ENCODE results near the gene COL27A1.

The COL27A1 gene

GRCh38 chr9:114119242-114120191 lies 35.8 kb upstream of the COL27A1 start:
- no peaks in the 10 kb centered on the region for H4K20me1 ChIP-seq (ENCODE audit: insufficient read depth, low read length)
- H3K4me1 ChIP-seq (ENCODE audit: insufficient read depth, low read length) = no peaks in the 10 kb centered on the region
- H3K27me3 ChIP-seq (ENCODE audit: insufficient read depth, low read length, poor library complexity) = peaks cover 4% of the 10 kb centered on the region
- TF ChIP-seq CTCF (IDR thresholded peaks at IDR 0.05; ENCODE audit: borderline replicate concordance, extremely low read depth, low read length, poor library complexity, severe bottlenecking) (no peak), EZH2 (IDR thresholded peaks at IDR 0.05; ENCODE audit: borderline replicate concordance, low read depth, low read length, severe bottlenecking) (no peak)
- no peaks in the 10 kb centered on the region for H3K79me2 ChIP-seq (ENCODE audit: insufficient read depth, low read length)
- H3K9me3 ChIP-seq (ENCODE audit: insufficient read depth, low read length, severe bottlenecking) = no peaks in the 10 kb centered on the region
- no peak overlapping the region for H3K27ac ChIP-seq (ENCODE audit: low read length)
- no peak overlapping the region for H3K9ac ChIP-seq (ENCODE audit: low read depth, low read length)
- no peak overlapping the region for H3K4me3 ChIP-seq (ENCODE audit: low read depth in 1 of 2, low read length in 2 of 2)
- no peaks in the 10 kb centered on the region for H3K36me3 ChIP-seq (ENCODE audit: insufficient read depth, low read length)
- no peak for ATAC-seq (ENCODE audit: insufficient read depth, low read depth)
- H2AFZ ChIP-seq (ENCODE audit: low read depth, low read length) = no peak overlapping the region
- H3K4me2 ChIP-seq (ENCODE audit: insufficient read depth, low read length) = no peak overlapping the region
- no peak for DNase-seq

DNA sequence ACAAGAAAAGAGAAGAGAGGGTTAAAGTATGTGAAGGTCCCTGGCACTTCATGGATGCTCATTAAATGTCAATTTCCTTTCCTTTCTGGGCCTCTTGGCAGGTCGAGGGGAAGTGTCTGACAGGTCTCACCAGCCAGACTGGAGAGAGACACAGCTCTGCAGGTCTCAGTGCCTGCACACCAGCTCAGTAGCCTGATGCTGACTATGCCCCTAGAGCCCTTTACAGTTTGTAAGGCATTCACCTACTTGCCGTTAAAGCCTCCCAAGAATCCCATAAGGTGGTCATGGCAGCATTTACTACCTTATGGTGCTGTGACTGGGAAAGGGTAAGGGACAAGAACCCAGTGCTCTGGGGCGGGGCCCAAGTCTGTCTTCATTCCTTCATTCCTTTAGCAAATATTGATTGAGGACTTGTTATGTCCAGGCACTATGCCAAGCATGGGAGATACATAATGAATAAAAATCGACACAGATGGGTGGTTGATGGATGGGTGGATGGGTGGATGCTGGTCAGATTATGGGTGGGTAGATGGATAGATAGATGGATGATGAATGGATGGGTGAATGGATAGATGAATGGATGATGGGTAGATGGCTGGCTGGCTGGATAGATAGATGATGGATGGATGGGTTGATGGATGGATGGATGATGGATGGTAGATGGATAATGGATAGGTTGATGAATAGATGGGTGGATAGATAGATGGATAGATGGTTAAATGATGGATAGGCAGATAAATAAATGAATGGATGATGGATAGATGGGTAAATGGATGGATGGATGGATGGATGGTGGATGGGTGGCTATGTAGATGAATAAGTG lies 34.9 kb upstream of the COL27A1 start:
- Histone ChIP-seq H3K27ac (ENCODE audit: low read length) (no peak overlapping the region), H3K4me3 (ENCODE audit: low read depth in 1 of 2, low read length in 2 of 2) (no peak overlapping the region), H3K4me1 (ENCODE audit: insufficient read depth, low read length) (no peaks in the 10 kb centered on the region), H3K4me2 (ENCODE audit: insufficient read depth, low read length) (no peak overlapping the region), H3K36me3 (ENCODE audit: insufficient read depth, low read length) (no peaks in the 10 kb centered on the region), H2AFZ (ENCODE audit: low read depth, low read length) (no peak overlapping the region), H3K9ac (ENCODE audit: low read depth, low read length) (no peak overlapping the region), H4K20me1 (ENCODE audit: insufficient read depth, low read length) (no peaks in the 10 kb centered on the region), H3K27me3 (ENCODE audit: insufficient read depth, low read length, poor library complexity) (peaks cover 4% of the 10 kb centered on the region), H3K9me3 (ENCODE audit: insufficient read depth, low read length, severe bottlenecking) (no peaks in the 10 kb centered on the region), H3K79me2 (ENCODE audit: insufficient read depth, low read length) (no peaks in the 10 kb centered on the region)
- DNase-seq (no peak), ATAC-seq (ENCODE audit: insufficient read depth, low read depth) (no peak)
- TF ChIP-seq CTCF (IDR thresholded peaks at IDR 0.05; ENCODE audit: borderline replicate concordance, extremely low read depth, low read length, poor library complexity, severe bottlenecking) (no peak), EZH2 (IDR thresholded peaks at IDR 0.05; ENCODE audit: borderline replicate concordance, low read depth, low read length, severe bottlenecking) (no peak)

GRCh38 chr9:114121227-114122135 lies 33.9 kb upstream of the COL27A1 start:
- Histone ChIP-seq H4K20me1 (ENCODE audit: insufficient read depth, low read length) (no peaks in the 10 kb centered on the region), H3K4me3 (ENCODE audit: low read depth in 1 of 2, low read length in 2 of 2) (no peak overlapping the region), H3K36me3 (ENCODE audit: insufficient read depth, low read length) (no peaks in the 10 kb centered on the region), H2AFZ (ENCODE audit: low read depth, low read length) (no peak overlapping the region), H3K27me3 (ENCODE audit: insufficient read depth, low read length, poor library complexity) (peaks cover 4% of the 10 kb centered on the region), H3K4me2 (ENCODE audit: insufficient read depth, low read length) (no peak overlapping the region), H3K27ac (ENCODE audit: low read length) (no peak overlapping the region), H3K9ac (ENCODE audit: low read depth, low read length) (no peak overlapping the region), H3K9me3 (ENCODE audit: insufficient read depth, low read length, severe bottlenecking) (no peaks in the 10 kb centered on the region), H3K79me2 (ENCODE audit: insufficient read depth, low read length) (no peaks in the 10 kb centered on the region), H3K4me1 (ENCODE audit: insufficient read depth, low read length) (no peaks in the 10 kb centered on the region)
- ATAC-seq (ENCODE audit: insufficient read depth, low read depth) = no peak
- TF ChIP-seq EZH2 (IDR thresholded peaks at IDR 0.05; ENCODE audit: borderline replicate concordance, low read depth, low read length, severe bottlenecking) (no peak), CTCF (IDR thresholded peaks at IDR 0.05; ENCODE audit: borderline replicate concordance, extremely low read depth, low read length, poor library complexity, severe bottlenecking) (no peak)
- DNase-seq = no peak
